Neural progenitor cell (in vitro differentiated cells): ENCODE results near the gene KRT82. TPM values are rescaled to one million over a fixed set of nuclear protein-coding genes. Genes with fewer than 3 reads are reported as not detected.

ENCODE experiments used
- DNase-seq: peaks from one replicate; pipeline ENCODE4 v3.0.0-alpha.2; 2016; ENCODE audit warnings: low spot score
- H2AFZ ChIP-seq: fragments of 200-600 bp; sonication (generic); replicated peaks from 2 replicates; pipeline ENCODE4 v1.6.1; 2016; ENCODE audit warnings: antibody characterized with exemption
- H3F3A ChIP-seq: fragments of 200-600 bp; sonication (generic); 2 replicates; pipeline ENCODE4 v1.6.1; 2016; ENCODE audit warnings: antibody characterized with exemption, low read depth
- H3K27ac ChIP-seq: fragments of 200-600 bp; sonication (generic); 2 replicates; pipeline ENCODE4 v1.5.1; 2016; ENCODE audit warnings: mild to moderate bottlenecking
- H3K27me3 ChIP-seq: fragments of 200-600 bp; sonication (generic); 2 replicates; pipeline ENCODE4 v1.6.1; 2016; ENCODE audit warnings: mild to moderate bottlenecking, moderate library complexity
- H3K36me3 ChIP-seq: fragments of 200-600 bp; sonication (generic); 2 replicates; pipeline ENCODE4 v1.5.1; 2016
- H3K4me1 ChIP-seq: fragments of 200-600 bp; sonication (generic); 2 replicates; pipeline ENCODE4 v1.6.1; 2016; ENCODE audit warnings: mixed run types
- H3K4me2 ChIP-seq: fragments of 200-600 bp; sonication (generic); 2 replicates; pipeline ENCODE4 v1.6.1; 2016
- H3K4me3 ChIP-seq: fragments of 200-600 bp; sonication (generic); 2 replicates; pipeline ENCODE4 v1.5.1; 2016
- H3K79me2 ChIP-seq: fragments of 200-600 bp; sonication (generic); 2 replicates; pipeline ENCODE4 v1.6.1; 2016; ENCODE audit warnings: low read depth
- H3K9ac ChIP-seq: fragments of 200-600 bp; sonication (generic); 2 replicates; pipeline ENCODE4 v1.6.1; 2016
- H3K9me3 ChIP-seq: fragments of 200-600 bp; sonication (generic); 2 replicates; pipeline ENCODE4 v1.5.1; 2016; ENCODE audit warnings: low read depth
- H4K20me1 ChIP-seq: fragments of 200-600 bp; sonication (generic); 2 replicates; pipeline ENCODE4 v1.6.1; 2016; ENCODE audit warnings: low read depth
- H3K27ac Mint-ChIP-seq: 3 replicates; pipeline ENCODE4 v1.8.0; 2021; ENCODE audit warnings: mixed read lengths
- H3K27me3 Mint-ChIP-seq: 2 replicates; pipeline ENCODE4 v1.8.0; 2022; ENCODE audit warnings: low read depth, mild to moderate bottlenecking, inconsistent platforms, moderate library complexity, mixed read lengths; ENCODE audit not compliant: insufficient read depth
- H3K36me3 Mint-ChIP-seq: 3 replicates; pipeline ENCODE4 v1.8.0; 2021; ENCODE audit warnings: mixed read lengths
- H3K4me1 Mint-ChIP-seq: 3 replicates; pipeline ENCODE4 v1.8.0; 2021; ENCODE audit warnings: mixed read lengths
- H3K4me3 Mint-ChIP-seq: 3 replicates; pipeline ENCODE4 v1.8.0; 2021; ENCODE audit warnings: mild to moderate bottlenecking, moderate library complexity, mixed read lengths
- H3K9me3 Mint-ChIP-seq: 3 replicates; pipeline ENCODE4 v1.8.0; 2020; ENCODE audit warnings: mixed read lengths
- CTCF ChIP-seq: fragments of 200-600 bp; sonication (generic); IDR thresholded peaks from 2 replicates; pipeline ENCODE4 v1.5.1; 2017; ENCODE audit warnings: antibody characterized with exemption, mild to moderate bottlenecking
- EZH2 ChIP-seq: fragments of 200-600 bp; sonication (generic); IDR thresholded peaks from 2 replicates; pipeline ENCODE4 v1.6.1; 2017; ENCODE audit warnings: antibody characterized with exemption, mild to moderate bottlenecking, moderate library complexity
- EZH2phosphoT487 ChIP-seq: fragments of 200-600 bp; sonication (generic); IDR thresholded peaks from 2 replicates; pipeline ENCODE4 v1.6.1; 2017; ENCODE audit warnings: antibody characterized with exemption
- total RNA-seq: library from RNA; depleted of rRNA; stranded (reverse); fragments of >200 nt; gene quantifications from 2 replicates; pipeline ENCODE4 v1.2.3, GENCODE V29; 2015; ENCODE audit warnings: low replicate concordance

KRT82 gene
- total RNA-seq, 1 donor from 2014 or later: not detected

GRCh38 chr12:52436000-52436827, 30.1 kb upstream of the KRT82 start:
- Histone ChIP-seq H3K4me1 (peaks cover 6% of the 10 kb centered on the region), H3K27me3 (no peaks in the 10 kb centered on the region), H3K4me2 (peak overlapping the region; percentile 19), H3K4me3 (no peak overlapping the region), H3K36me3 (no peaks in the 10 kb centered on the region), H3K9me3 (no peaks in the 10 kb centered on the region), H3K9ac (no peak overlapping the region), H2AFZ (no peak overlapping the region), H4K20me1 (no peaks in the 10 kb centered on the region), H3K79me2 (no peaks in the 10 kb centered on the region), H3K27ac (no peak overlapping the region), H3F3A (peaks cover 3% of the 10 kb centered on the region)
- TF ChIP-seq EZH2 (no peak), EZH2phosphoT487 (no peak)
- peak overlapping the region; percentile 30 for H3K27ac Mint-ChIP-seq
- peaks cover 8% of the 10 kb centered on the region for H3K27me3 Mint-ChIP-seq
- H3K4me3 Mint-ChIP-seq: no peak overlapping the region
- no peak for DNase-seq
- no peaks in the 10 kb centered on the region for H3K9me3 Mint-ChIP-seq
- H3K36me3 Mint-ChIP-seq: no peaks in the 10 kb centered on the region
- H3K4me1 Mint-ChIP-seq: peaks cover 22% of the 10 kb centered on the region

- Histone ChIP-seq H2AFZ (no peak overlapping the region), H3K9me3 (no peaks in the 10 kb centered on the region), H3K4me1 (no peaks in the 10 kb centered on the region), H3F3A (peaks cover 3% of the 10 kb centered on the region), H3K9ac (no peak overlapping the region), H3K27me3 (no peaks in the 10 kb centered on the region), H3K4me2 (no peak overlapping the region), H3K4me3 (no peak overlapping the region), H3K79me2 (no peaks in the 10 kb centered on the region), H4K20me1 (no peaks in the 10 kb centered on the region), H3K36me3 (no peaks in the 10 kb centered on the region), H3K27ac (no peak overlapping the region)
- H3K27ac Mint-ChIP-seq: no peak overlapping the region
- DNase-seq: no peak
- TF ChIP-seq CTCF (no peak), EZH2 (no peak), EZH2phosphoT487 (no peak)
- peaks cover 16% of the 10 kb centered on the region for H3K4me1 Mint-ChIP-seq
- H3K4me3 Mint-ChIP-seq: no peak overlapping the region
- H3K27me3 Mint-ChIP-seq: peaks cover 6% of the 10 kb centered on the region
- no peaks in the 10 kb centered on the region for H3K36me3 Mint-ChIP-seq
- no peaks in the 10 kb centered on the region for H3K9me3 Mint-ChIP-seq
Observed at GRCh38 chr12:52435659-52435999, 29.5 kb upstream of the KRT82 start.

- H3K4me3 ChIP-seq: no peak overlapping the region
- H3F3A ChIP-seq: peaks cover 3% of the 10 kb centered on the region
- H3K27me3 ChIP-seq: no peaks in the 10 kb centered on the region
- no peaks in the 10 kb centered on the region for H3K36me3 ChIP-seq
- Mint-ChIP-seq H3K9me3 (no peaks in the 10 kb centered on the region), H3K4me1 (peaks cover 12% of the 10 kb centered on the region), H3K27ac (no peak overlapping the region), H3K36me3 (no peaks in the 10 kb centered on the region), H3K27me3 (peaks cover 6% of the 10 kb centered on the region), H3K4me3 (no peak overlapping the region)
- no peaks in the 10 kb centered on the region for H3K4me1 ChIP-seq
- no peaks in the 10 kb centered on the region for H3K9me3 ChIP-seq
- no peak for DNase-seq
- TF ChIP-seq CTCF: no peak
- no peak for TF ChIP-seq EZH2phosphoT487
- no peak for TF ChIP-seq EZH2
- no peak overlapping the region for H2AFZ ChIP-seq
- H3K79me2 ChIP-seq: no peaks in the 10 kb centered on the region
- no peak overlapping the region for H3K4me2 ChIP-seq
- no peak overlapping the region for H3K9ac ChIP-seq
- H4K20me1 ChIP-seq: no peaks in the 10 kb centered on the region
- H3K27ac ChIP-seq: no peak overlapping the region
Observed at GRCh38 chr12:52434760-52435530, 28.8 kb upstream of the KRT82 start.
